ENCODE measurements around the gene DLG1.

GRCh38 chr3:197300361-197300760, 1.9 kb upstream of the DLG1 start:
- TF ChIP-seq CTCF (conservative IDR thresholded peaks at IDR 0.05; ENCODE audit: low read length) (no peak), EZH2phosphoT487 (IDR thresholded peaks at IDR 0.05; ENCODE audit: borderline replicate concordance, low read depth, low read length) (no peak)
